Naive thymus-derived CD8-positive, alpha-beta T cell (primary cell): ENCODE results near the gene DCC. TPM values are rescaled to one million over a fixed set of nuclear protein-coding genes. Genes with fewer than 3 reads are reported as not detected.

Experiments used
- microRNA-seq: library from miRNA; unstranded; fragments of <30 nt; microRNA quantifications from one replicate; pipeline ENCODE4 v1.2.0, GENCODE V29; 2022; ENCODE audit warnings: borderline microRNAs expressed
- polyA plus RNA-seq, 3 donors: library from polyadenylated mRNA; unstranded; fragments of 300-500 nt; fragmentation: Illumina TruSeq; gene quantifications; one replicate each; pipeline ENCODE4 v1.2.3, GENCODE V29; 2021
- total RNA-seq, 8 experiments: library from RNA in 2 of 8; stranded (reverse) in 2 of 8; gene quantifications; one replicate each; pipeline ENCODE4 v1.2.3 and lab custom pipeline; 2021 to 2026

DCC gene
- total and polyA plus RNA-seq, 5 experiments from 2014 or later, result not detected

Small RNA genes lying within 50 kb of the gene (microRNA-seq; reads per million reads assigned to microRNA genes)
- not detected for gene MIR4528
